ENCODE measurements around the gene VSIR.

The VSIR gene

DNA sequence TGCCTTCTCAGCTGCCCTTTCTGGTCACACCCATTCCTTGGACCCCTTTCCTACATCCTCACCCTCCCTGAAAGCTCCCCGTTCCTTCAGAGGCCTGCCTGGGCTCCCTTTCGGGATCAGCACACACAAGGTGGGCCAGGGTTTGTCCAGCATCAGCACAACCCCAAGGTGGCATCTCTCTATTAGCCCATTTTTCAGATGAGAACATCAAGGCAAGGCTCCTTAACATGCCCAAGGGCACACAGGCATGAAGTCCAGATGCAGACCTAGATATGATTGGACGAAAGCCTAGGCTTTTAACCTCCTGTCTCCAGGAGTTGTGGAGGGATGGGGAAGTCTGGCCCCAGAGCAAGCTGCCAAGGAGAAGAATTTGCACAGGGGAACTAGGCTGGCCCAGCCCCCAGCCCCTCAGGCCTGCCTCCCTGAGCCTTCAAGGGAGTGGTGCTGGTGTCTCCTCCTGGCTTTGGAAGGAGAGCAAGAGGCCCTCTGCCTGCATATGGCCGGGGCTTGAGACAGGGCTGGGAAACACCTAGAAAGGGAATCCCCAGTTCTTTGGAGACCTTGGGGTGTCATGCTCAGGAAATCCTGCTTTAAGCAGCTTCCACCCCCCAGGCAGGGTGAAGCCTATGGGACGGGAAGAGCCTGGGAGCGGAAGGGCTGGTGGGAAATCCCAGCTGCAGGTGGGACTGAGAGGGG lies 9.0 kb upstream of the VSIR start:
- no peak for DNase-seq (ENCODE audit: low read depth)

GRCh38 chr10:71780719-71781118 lies 7.4 kb upstream of the VSIR start:
- DNase-seq (ENCODE audit: low read depth): no peak

DNA sequence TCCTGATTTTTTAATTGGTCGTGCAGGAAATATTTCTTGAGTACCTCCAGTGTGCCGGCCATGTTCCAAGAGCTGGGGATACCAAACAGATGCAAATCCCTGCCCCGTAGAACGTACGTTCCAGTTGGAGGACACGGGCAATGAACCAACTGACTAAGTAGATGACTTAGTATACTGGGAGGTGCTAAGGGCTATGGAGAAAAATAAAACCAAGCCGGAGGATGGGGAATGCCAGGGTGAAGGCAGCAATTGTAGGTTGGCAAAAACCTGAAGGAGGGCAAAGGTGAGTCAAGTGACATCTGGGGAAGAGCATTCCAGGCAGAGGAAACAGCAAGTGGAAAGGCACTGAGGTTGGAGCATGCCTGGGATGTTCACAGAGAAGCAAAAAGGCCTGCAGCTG lies 6.8 kb upstream of the VSIR start:
- no peak for DNase-seq (ENCODE audit: low read depth)

- no peak for DNase-seq (ENCODE audit: low read depth)
Observed at GRCh38 chr10:71779641-71780040, 6.3 kb upstream of the VSIR start.

- DNase-seq (ENCODE audit: low read depth): no peak
Observed at GRCh38 chr10:71778071-71778825, 4.9 kb upstream of the VSIR start.

GRCh38 chr10:71777213-71777985 lies 4.1 kb upstream of the VSIR start:
- DNase-seq (ENCODE audit: low read depth): no peak

GRCh38 chr10:71776481-71776925 lies 3.2 kb upstream of the VSIR start:
- DNase-seq (ENCODE audit: low read depth): no peak

GRCh38 chr10:71774916-71775702 lies 1.8 kb upstream of the VSIR start:
- no peak for DNase-seq (ENCODE audit: low read depth)

GRCh38 chr10:71772832-71773220 lies 494 bp downstream of the VSIR start:
- no peak for DNase-seq (ENCODE audit: low read depth)

- peak; percentile 86 for DNase-seq (ENCODE audit: low read depth)
Observed at GRCh38 chr10:71771821-71772617, 1.3 kb downstream of the VSIR start.

- no peak for DNase-seq (ENCODE audit: low read depth)
Observed at GRCh38 chr10:71771204-71771603, 2.1 kb downstream of the VSIR start.

DNA sequence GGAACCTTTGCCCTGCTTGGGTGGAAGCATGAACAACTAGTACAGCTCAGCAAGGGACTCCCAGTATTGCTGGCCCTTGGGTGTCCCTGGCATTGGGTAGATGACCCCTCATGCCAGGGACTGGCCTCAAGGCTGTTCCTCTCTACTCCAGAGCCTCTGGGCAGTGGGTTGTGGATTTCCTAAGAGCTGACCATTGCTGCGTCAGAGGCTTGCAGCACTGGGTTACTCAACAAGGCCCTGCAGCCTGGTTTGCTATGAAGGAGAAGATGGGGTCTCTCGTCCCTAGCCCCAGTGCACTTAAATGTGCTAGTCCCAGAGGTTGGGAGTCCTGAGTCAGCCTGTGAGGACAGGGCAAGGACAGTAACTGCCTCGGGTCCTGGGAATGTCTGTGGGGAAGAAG lies 2.5 kb downstream of the VSIR start:
- no peak for DNase-seq (ENCODE audit: low read depth)

- peak; percentile 34 for DNase-seq (ENCODE audit: low read depth)
Observed at GRCh38 chr10:71770255-71770654, 3.1 kb downstream of the VSIR start.

GRCh38 chr10:71769279-71769823 lies 4.0 kb downstream of the VSIR start:
- DNase-seq (ENCODE audit: low read depth): peak; percentile 72

- DNase-seq (ENCODE audit: low read depth): peak; percentile 79
Observed at GRCh38 chr10:71767420-71768035, 5.8 kb downstream of the VSIR start.

DNA sequence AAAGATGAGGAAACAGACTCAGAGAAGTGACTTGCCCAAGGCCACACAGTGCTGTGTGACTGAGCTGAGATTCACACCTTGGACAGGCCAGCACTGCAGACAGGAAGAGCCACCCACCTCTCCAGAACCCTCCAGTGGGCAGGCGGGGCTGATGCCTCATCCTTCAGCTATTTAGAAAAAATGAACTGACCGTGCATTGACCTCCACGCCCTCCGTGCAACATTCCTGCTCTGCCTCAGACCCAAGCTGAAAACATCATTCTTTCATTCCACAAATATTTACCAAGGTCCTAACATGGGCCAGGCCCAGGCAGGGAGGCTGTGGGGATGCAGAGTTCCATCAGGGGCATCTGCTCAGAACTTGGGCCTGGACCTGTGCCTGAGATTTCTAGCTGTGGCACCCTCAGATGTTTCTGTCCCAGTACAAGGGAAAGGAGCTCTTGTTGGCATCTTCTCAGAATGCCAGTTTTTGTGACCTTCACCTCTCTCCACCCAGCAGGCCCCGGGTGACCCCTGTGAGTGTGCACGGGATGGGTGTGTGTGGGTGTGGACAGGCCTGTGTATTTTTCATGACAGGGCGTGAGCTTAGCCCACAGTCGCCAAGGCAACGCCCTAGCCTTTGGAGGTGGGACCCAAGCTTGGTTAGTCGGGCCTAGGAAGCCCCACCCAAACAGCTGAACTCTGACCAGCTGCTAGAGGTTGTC lies 6.5 kb downstream of the VSIR start:
- peak; percentile 99 for DNase-seq (ENCODE audit: low read depth)

- no peak for DNase-seq (ENCODE audit: low read depth)
Observed at GRCh38 chr10:71765906-71766716, 7.2 kb downstream of the VSIR start.

DNA sequence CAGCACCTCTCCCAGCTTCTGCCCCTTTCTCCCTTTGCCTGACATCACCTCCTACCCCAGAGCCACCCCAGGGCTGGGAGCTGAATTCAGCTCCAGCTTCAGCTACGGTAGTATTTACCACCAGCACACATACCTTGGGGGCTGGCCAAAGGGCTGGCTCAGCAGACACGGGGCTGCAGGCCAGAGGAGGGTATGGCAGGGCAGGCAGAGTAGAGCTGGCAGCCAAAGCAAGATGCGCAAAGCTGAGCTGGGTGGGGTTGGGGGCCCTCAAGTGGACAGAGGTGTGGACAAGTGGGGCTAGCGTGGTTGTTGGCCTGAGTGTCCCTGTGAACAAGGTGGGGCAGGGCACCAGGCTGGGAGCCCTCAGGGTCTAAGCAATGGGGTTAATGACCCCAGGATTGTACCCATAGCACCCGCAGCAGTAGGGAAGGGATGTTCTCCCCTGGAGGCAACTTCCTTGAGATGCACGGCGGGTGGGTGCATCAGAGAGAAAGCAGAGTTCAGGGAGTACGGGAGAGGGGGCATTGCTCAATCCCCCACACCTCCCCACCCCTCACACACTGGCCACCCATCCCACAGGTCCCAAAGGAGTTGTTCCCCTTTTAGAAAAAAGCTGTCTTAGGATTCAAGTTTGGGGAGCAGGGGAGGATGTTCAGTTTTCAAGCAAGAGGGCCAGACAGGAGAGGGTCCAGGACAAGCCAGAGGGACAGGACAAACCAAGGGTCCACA lies 8.0 kb downstream of the VSIR start:
- peak; percentile 70 for DNase-seq (ENCODE audit: low read depth)

Data from EH (cell line).